Upper lobe of right lung (tissue), 1 donor: ENCODE data around the gene JAML. TPM values are rescaled to one million over a fixed set of nuclear protein-coding genes. Genes with fewer than 3 reads are reported as not detected.

ENCODE experiments used
- ATAC-seq: fragments of 200-7000 bp; cut with Tn5 transposase; one replicate; pipeline ENCODE4 v1.9.1; 2020; ENCODE audit warnings: mild to moderate bottlenecking, moderate library complexity
- DNase-seq: peaks from one replicate; pipeline ENCODE4 v3.0.0-alpha.2; 2020
- H3K27ac ChIP-seq: fragments of 200-600 bp; one replicate; pipeline ENCODE4 v1.8.0; 2022
- H3K27me3 ChIP-seq: fragments of 200-600 bp; one replicate; pipeline ENCODE4 v1.8.0; 2022; ENCODE audit warnings: mild to moderate bottlenecking
- H3K36me3 ChIP-seq: fragments of 200-600 bp; one replicate; pipeline ENCODE4 v1.8.0; 2022
- H3K4me1 ChIP-seq: fragments of 200-600 bp; one replicate; pipeline ENCODE4 v1.8.0; 2022
- H3K4me3 ChIP-seq: fragments of 200-600 bp; one replicate; pipeline ENCODE4 v1.8.0; 2022; ENCODE audit warnings: mild to moderate bottlenecking
- H3K9me3 ChIP-seq: fragments of 200-600 bp; one replicate; pipeline ENCODE4 v1.8.0; 2022
- CTCF ChIP-seq: fragments of 200-600 bp; IDR thresholded peaks from one replicate; pipeline ENCODE4 v1.8.0; 2022; ENCODE audit warnings: antibody characterized with exemption
- intact Hi-C: fragments of 100-400 bp; cut with DNase I; formaldehyde crosslinking; loops from one replicate; pipeline ENCODE4 v1.11.0; 2022
- total RNA-seq: library from RNA; stranded (reverse); fragmentation: NEBNext Ultra II Directional; extraction: Animal tissue kit (Norgen Biotek cat#: 25700); gene quantifications from one replicate; pipeline ENCODE4 v1.2.1, GENCODE V29; 2021
- donor health status: DM: no; HTN: yes; CAD: no; lungs with severe emphysema.

The JAML gene
- total RNA-seq, 1 donor from 2014 or later: 87.9 TPM

- H3K9me3 ChIP-seq: no peaks in the 10 kb centered on the region
- H3K27me3 ChIP-seq: no peaks in the 10 kb centered on the region
- H3K4me1 ChIP-seq: peaks cover 17% of the 10 kb centered on the region
- ATAC-seq: no peak
- H3K27ac ChIP-seq: no peak overlapping the region
- no peak for DNase-seq
- H3K4me3 ChIP-seq: no peak overlapping the region
- no peaks in the 10 kb centered on the region for H3K36me3 ChIP-seq
- intact Hi-C loops: no loop called here
- TF ChIP-seq CTCF: no peak
Measured at GRCh38 chr11:118232659-118233058, 7.8 kb upstream of the JAML start.

DNA sequence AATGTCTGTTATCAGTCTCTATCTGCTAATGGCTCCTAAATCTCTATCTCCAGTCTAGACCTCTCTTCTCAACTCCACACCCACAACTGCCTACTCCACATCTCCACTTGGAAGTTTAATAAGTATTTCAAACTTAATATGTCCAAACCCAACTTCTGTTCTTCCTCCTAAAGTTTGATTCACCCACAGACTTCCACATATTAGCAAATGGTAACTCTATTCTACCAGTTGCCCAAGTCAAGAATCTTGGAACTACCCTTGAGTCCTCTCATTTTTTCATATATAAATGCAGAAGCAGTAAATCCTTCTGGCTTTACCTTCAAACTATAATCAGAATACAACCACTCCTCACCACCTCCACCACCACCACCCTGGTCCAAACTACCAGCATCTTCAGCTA, 6.7 kb upstream of the JAML start:
- Histone ChIP-seq H3K36me3 (no peaks in the 10 kb centered on the region), H3K4me3 (no peak overlapping the region), H3K27ac (no peak overlapping the region), H3K4me1 (peaks cover 23% of the 10 kb centered on the region), H3K9me3 (no peaks in the 10 kb centered on the region), H3K27me3 (no peaks in the 10 kb centered on the region)
- DNase-seq (no peak), ATAC-seq (no peak)
- intact Hi-C loops: no loop called here
- no peak for TF ChIP-seq CTCF

DNA sequence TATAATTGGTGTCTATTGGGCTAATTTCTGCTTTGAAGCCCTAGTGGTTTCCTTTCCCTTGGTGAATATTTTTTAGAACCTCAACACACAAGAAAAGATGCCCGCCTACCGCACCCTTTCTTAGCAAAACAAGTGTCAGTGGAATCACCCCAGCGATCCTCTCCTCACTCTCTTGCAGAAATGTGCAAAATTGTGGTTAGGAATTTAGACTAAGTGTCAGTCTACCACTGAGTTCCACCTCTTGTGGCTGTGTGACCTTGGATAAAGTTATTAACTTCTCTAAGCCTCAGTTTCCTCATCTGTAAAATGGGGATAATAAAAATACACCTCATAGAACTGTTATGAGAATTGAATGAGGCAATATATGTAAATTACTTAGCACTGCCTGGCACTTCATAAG, 5.3 kb upstream of the JAML start:
- Histone ChIP-seq H3K9me3 (no peaks in the 10 kb centered on the region), H3K27me3 (no peaks in the 10 kb centered on the region), H3K4me1 (peaks cover 23% of the 10 kb centered on the region), H3K4me3 (no peak overlapping the region), H3K36me3 (no peaks in the 10 kb centered on the region), H3K27ac (peak overlapping the region; percentile 67)
- intact Hi-C loops: no loop called here
- no peak for TF ChIP-seq CTCF
- DNase-seq: no peak
- ATAC-seq: no peak

DNA sequence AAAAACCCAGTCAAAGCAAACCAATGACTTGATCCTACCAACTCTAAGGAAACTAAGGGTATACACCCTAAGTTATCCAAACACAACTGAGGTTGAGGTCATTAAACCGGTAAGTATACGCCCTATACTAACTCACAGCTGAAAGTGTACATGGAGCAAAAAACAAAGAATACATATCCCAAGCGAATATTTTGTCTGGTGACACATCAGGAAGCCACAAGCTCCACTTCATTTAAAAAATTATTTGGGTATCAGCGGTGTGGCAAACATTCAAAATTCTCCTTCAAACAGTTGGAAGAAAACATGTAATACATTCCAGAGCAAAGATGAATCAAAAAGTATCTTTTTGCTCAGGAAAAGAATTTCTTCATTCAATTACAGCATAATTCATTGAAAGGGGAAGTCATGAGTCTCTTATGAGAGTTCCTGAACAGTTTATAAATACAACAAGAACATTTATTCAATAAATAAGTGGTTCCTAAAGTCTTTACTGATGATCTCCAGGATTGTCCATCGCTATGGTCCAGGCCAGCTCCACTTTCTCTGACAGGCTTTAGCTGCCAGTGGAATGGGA, 4.5 kb upstream of the JAML start:
- Histone ChIP-seq H3K4me1 (peaks cover 23% of the 10 kb centered on the region), H3K27ac (peak overlapping the region; percentile 67)
- peak; percentile 4 for ATAC-seq

GRCh38 chr11:118227865-118228785, 3.3 kb upstream of the JAML start:
- H3K27ac ChIP-seq: peak overlapping the region; percentile 67
- no peak for DNase-seq
- no peaks in the 10 kb centered on the region for H3K27me3 ChIP-seq
- H3K4me3 ChIP-seq: no peak overlapping the region
- no peak for TF ChIP-seq CTCF
- intact Hi-C loops: no loop called here
- H3K36me3 ChIP-seq: no peaks in the 10 kb centered on the region
- ATAC-seq: peak; percentile 48
- no peaks in the 10 kb centered on the region for H3K9me3 ChIP-seq
- peaks cover 23% of the 10 kb centered on the region for H3K4me1 ChIP-seq

More for the DNA sequence above, 4.5 kb upstream of the JAML start:
- H3K9me3 ChIP-seq: no peaks in the 10 kb centered on the region
- intact Hi-C loops: no loop called here
- no peak overlapping the region for H3K4me3 ChIP-seq
- no peak for TF ChIP-seq CTCF
- H3K36me3 ChIP-seq: no peaks in the 10 kb centered on the region
- no peaks in the 10 kb centered on the region for H3K27me3 ChIP-seq
- DNase-seq: no peak
